NCI-H82 (cell line): Measurements from ENCODE around the gene NECAB3.
A peak's percentile ranks its signal among the peaks of the same experiment; 100 is the strongest.

Source experiments
- DNase-seq: peaks from one replicate; lab custom pipeline; 2025; lab: John Stamatoyannopoulos, UW

The NECAB3 gene

GRCh38 chr20:33677991-33678702, 3.9 kb upstream of the NECAB3 start:
- no peak for DNase-seq

GRCh38 chr20:33676652-33677645, 2.7 kb upstream of the NECAB3 start:
- DNase-seq, result no peak

- no peak for DNase-seq
Measured at GRCh38 chr20:33676121-33676520, 1.9 kb upstream of the NECAB3 start.

GRCh38 chr20:33675136-33675959, 1.1 kb upstream of the NECAB3 start:
- DNase-seq, result no peak

GRCh38 chr20:33673410-33674293, 576 bp downstream of the NECAB3 start:
- DNase-seq, result peak; percentile 51

- no peak for DNase-seq
Measured at GRCh38 chr20:33673114-33673409, 1.2 kb downstream of the NECAB3 start.

GRCh38 chr20:33672426-33673113, 1.7 kb downstream of the NECAB3 start:
- peak; percentile 82 for DNase-seq

- DNase-seq, result no peak
Measured at GRCh38 chr20:33671573-33672288, 2.5 kb downstream of the NECAB3 start.

- no peak for DNase-seq
Measured at GRCh38 chr20:33670715-33671499, 3.3 kb downstream of the NECAB3 start.

GRCh38 chr20:33669873-33670640, 4.2 kb downstream of the NECAB3 start:
- DNase-seq, result no peak

- DNase-seq, result no peak
Measured at GRCh38 chr20:33669224-33669623, 5.0 kb downstream of the NECAB3 start.

- no peak for DNase-seq
Measured at GRCh38 chr20:33668466-33669155, 5.6 kb downstream of the NECAB3 start.

GRCh38 chr20:33667676-33668465, 6.4 kb downstream of the NECAB3 start:
- DNase-seq, result peak; percentile 92

- peak; percentile 68 for DNase-seq
Measured at GRCh38 chr20:33667245-33667675, 7.0 kb downstream of the NECAB3 start.

GRCh38 chr20:33666293-33667244, 7.7 kb downstream of the NECAB3 start, which contains the start of gene ACTL10:
ACTL10 (plus strand) TSS chr20:33666943; CDS start chr20:33667498, 555 bp downstream.
- DNase-seq, result peak; percentile 99

GRCh38 chr20:33664762-33665144, 9.5 kb downstream of the NECAB3 start:
- DNase-seq, result no peak
